ENCODE measurements around the gene MSMB. TPM values are rescaled to one million over a fixed set of nuclear protein-coding genes. Genes with fewer than 3 reads are reported as not detected.
A peak's percentile ranks its signal among the peaks of the same experiment; 100 is the strongest.

The MSMB gene
- total RNA-seq, 6 experiments from 2014 or later: 0.65 TPM; not detected in 5

DNA sequence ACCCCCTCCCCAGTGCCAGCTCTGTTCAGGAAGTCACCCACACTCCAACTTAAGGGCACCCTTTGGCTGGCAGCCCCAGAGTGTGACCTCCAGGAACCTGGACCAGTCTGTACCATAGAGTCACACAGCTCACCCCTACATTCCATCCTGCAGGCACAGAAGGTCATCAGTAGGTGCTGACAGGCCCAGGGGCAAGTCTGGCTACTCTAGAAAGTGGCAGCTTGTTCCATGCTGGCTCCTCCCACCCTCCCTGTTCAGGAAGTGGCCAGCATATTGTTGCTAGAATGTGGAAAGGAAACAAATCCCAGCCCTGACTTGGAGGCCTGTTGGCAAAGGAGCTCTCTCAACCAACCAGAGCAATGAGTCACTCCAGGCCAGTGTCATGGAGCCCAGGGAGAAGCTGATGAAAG, 12.5 kb downstream of the MSMB start:
- peaks cover 29% of the 10 kb centered on the region for H3K4me1 Mint-ChIP-seq (ENCODE audit: low read depth)
- peaks cover 15% of the 10 kb centered on the region; the same call in 1 of the 2 replicates for H3K27me3 Mint-ChIP-seq (ENCODE audit: insufficient read depth)
- DNase-seq: peak; percentile 80
- no peak overlapping the region for H3K4me3 Mint-ChIP-seq
- TF ChIP-seq, protein P1, sequence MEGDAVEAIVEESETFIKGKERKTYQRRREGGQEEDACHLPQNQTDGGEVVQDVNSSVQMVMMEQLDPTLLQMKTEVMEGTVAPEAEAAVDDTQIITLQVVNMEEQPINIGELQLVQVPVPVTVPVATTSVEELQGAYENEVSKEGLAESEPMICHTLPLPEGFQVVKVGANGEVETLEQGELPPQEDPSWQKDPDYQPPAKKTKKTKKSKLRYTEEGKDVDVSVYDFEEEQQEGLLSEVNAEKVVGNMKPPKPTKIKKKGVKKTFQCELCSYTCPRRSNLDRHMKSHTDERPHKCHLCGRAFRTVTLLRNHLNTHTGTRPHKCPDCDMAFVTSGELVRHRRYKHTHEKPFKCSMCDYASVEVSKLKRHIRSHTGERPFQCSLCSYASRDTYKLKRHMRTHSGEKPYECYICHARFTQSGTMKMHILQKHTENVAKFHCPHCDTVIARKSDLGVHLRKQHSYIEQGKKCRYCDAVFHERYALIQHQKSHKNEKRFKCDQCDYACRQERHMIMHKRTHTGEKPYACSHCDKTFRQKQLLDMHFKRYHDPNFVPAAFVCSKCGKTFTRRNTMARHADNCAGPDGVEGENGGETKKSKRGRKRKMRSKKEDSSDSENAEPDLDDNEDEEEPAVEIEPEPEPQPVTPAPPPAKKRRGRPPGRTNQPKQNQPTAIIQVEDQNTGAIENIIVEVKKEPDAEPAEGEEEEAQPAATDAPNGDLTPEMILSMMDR (IDR thresholded peaks at IDR 0.05): no peak
- no peaks in the 10 kb centered on the region for H3K9me3 Mint-ChIP-seq
- H3K27ac Mint-ChIP-seq: peak overlapping the region; percentile 70
- H3K36me3 Mint-ChIP-seq (ENCODE audit: low read depth): no peaks in the 10 kb centered on the region; the same call in 1 of the 2 replicates

DNA sequence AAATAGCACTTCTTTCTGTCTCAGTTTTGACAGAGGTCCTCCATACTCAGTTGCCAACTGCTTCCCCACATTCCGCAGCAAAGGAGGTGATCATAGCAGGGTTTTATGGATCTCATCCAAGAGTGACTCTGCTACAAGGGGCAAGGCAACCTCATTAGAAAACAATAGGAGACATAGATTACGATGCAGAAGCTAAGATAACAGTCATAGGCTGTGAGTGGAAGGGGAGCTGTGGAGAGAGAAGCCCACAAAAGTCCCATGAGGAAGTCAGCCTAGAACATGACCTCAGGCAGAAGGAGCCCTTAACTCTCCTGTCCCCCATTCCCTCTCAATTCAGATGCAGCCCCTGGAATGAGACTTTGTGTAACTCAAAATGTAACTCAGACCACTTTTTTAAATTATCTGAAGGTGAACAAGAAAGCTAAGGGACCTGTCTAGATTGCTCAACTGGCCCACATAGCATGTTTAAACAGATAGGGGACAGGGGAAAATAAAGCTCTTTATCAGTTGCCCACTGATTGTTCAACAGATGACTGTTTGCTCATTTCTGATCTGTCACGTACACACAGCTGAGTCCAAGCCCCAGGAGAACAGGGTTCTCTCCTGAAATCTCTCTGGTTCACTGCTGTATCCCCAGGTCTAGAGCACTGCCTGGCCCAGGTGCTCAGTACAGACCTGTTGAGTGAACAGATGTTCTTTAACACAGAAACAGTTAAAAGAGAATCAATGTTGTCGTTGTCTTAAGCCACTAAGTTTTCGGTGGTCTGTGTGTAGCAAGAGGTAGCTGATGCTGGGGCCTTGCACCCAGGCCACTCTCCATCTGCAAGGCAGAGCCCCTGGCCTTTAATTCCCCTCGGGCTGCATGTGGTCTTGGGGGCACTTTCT, 14.2 kb downstream of the MSMB start:
- peaks cover under 1% of the 10 kb centered on the region; the same call in 1 of the 2 replicates for H3K27me3 Mint-ChIP-seq (ENCODE audit: insufficient read depth)
- no peak overlapping the region for H3K4me3 Mint-ChIP-seq
- peaks cover 45% of the 10 kb centered on the region for H3K4me1 Mint-ChIP-seq (ENCODE audit: low read depth)
- no peak overlapping the region; the same call in 1 of the 2 replicates for H3K27ac Mint-ChIP-seq
- no peaks in the 10 kb centered on the region; the same call in 1 of the 2 replicates for H3K36me3 Mint-ChIP-seq (ENCODE audit: low read depth)
- TF ChIP-seq, protein P1 (IDR thresholded peaks at IDR 0.05): no peak
- no peaks in the 10 kb centered on the region for H3K9me3 Mint-ChIP-seq
- DNase-seq: no peak

DNA sequence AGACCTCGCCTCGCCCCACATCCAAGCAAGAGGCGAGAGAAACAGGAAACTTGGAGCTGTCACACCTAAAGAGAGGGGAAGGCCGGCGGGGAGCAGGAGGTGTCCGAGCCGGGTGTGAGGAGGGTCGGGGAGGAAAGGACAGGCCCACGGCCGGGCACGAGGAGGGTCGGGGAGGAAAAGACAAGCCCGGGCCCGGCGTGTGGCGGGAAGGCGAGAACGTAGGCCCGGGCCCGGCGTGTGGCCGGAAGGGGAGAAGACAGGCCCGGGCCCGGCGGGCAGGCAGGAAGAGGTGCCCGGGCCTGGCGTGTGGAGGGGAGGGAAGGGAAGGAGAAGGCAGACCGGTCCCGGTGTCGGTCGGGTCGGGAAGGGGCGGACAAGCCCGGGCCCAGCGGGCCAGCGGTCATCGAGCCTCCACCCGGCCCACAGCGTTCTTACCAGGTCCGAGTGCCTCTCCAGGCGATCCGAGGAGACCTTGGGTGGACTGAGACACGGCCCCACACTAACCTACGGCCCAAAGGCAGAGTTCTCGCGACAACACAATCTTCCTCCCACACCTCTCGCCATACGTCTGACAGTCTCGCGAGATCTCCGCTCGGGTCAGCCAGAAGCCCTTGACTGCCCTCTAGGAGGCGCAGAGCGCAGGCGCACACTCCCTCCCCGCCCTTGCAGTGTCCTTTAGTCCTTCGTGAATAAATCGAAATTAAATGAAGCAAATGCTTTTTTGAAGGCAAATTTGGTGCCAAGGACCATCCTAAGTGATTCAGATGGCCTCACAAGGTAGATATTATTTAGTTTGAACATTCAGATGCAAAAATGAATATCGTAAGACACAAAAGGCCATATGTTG, 15.8 kb downstream of the MSMB start, which contains the start of gene NCOA4:
Gene NCOA4, minus strand, starts transcription at position 533 of the 847 bp plus-strand sequence. CDS start 13,943 bp downstream, outside the sequence.
- TF ChIP-seq, protein P1 (IDR thresholded peaks at IDR 0.05): peak; percentile 87
- no peaks in the 10 kb centered on the region for H3K27me3 Mint-ChIP-seq (ENCODE audit: insufficient read depth)
- H3K9me3 Mint-ChIP-seq: no peaks in the 10 kb centered on the region
- H3K27ac Mint-ChIP-seq: peak within 1 kb of the TSS; percentile 95
- DNase-seq: peak; percentile 97
- peak within 1 kb of the TSS; percentile 95 for H3K4me3 Mint-ChIP-seq
- no peaks in the 10 kb centered on the region; the same call in 1 of the 2 replicates for H3K36me3 Mint-ChIP-seq (ENCODE audit: low read depth)
- peaks cover 51% of the 10 kb centered on the region for H3K4me1 Mint-ChIP-seq (ENCODE audit: low read depth)

GRCh38 chr10:46029461-46030030, 16.5 kb downstream of the MSMB start:
- Mint-ChIP-seq H3K27me3 (ENCODE audit: insufficient read depth) (no peaks in the 10 kb centered on the region), H3K36me3 (ENCODE audit: low read depth) (no peaks in the 10 kb centered on the region; the same call in 1 of the 2 replicates), H3K9me3 (no peaks in the 10 kb centered on the region), H3K4me1 (ENCODE audit: low read depth) (peaks cover 58% of the 10 kb centered on the region), H3K27ac (peak overlapping the region; percentile 95), H3K4me3 (peak overlapping the region; percentile 95)
- TF ChIP-seq, protein P1 (IDR thresholded peaks at IDR 0.05): no peak
- no peak for DNase-seq
